ENCODE data around the gene P3H1.

GRCh38 chr1:42765269-42765668 is 1.6 kb downstream of the P3H1 start:
- TF ChIP-seq REST (IDR thresholded peaks at IDR 0.05; ENCODE audit: insufficient read depth in 1 of 2, low read depth in 2 of 2, low read length in 2 of 2) (no peak), TAF1 (IDR thresholded peaks at IDR 0.05; ENCODE audit: borderline replicate concordance, insufficient read depth, low read length) (no peak), POLR2AphosphoS5 (IDR thresholded peaks at IDR 0.05; ENCODE audit: low read depth, low read length) (no peak)

Data from PFSK-1 (cell line).